Mucosa of descending colon (tissue), 3 donors: ENCODE measurements around the gene UBD. TPM values are rescaled to one million over a fixed set of nuclear protein-coding genes. Genes with fewer than 3 reads are reported as not detected.

Experiments used
- ATAC-seq: fragments of 200-7000 bp; cut with Tn5 transposase; one replicate; pipeline ENCODE4 v1.9.1; 2020; ENCODE audit warnings: mild to moderate bottlenecking, moderate library complexity
- DNase-seq, 3 donors: peaks; one replicate each; pipeline ENCODE4 v3.0.0-alpha.2; 2020
- H3K36me3 ChIP-seq: fragments of 200-600 bp; one replicate; pipeline ENCODE4 v1.8.0; 2021; ENCODE audit warnings: low read depth, mild to moderate bottlenecking
- H3K4me1 ChIP-seq: fragments of 200-600 bp; one replicate; pipeline ENCODE4 v1.8.0; 2021; ENCODE audit warnings: low read depth, mild to moderate bottlenecking
- H3K4me3 ChIP-seq: fragments of 200-600 bp; one replicate; pipeline ENCODE4 v1.8.0; 2021; ENCODE audit warnings: mild to moderate bottlenecking
- H3K9me3 ChIP-seq: fragments of 200-600 bp; one replicate; pipeline ENCODE4 v1.8.0; 2021; ENCODE audit warnings: mild to moderate bottlenecking
- intact Hi-C, 2 donors: fragments of 100-400 bp; cut with DNase I in 1 of 2; cut with micrococcal nuclease in 1 of 2; formaldehyde crosslinking; loops; one replicate each; pipeline versions ENCODE4 v1.11.0 to v1.11.1; 2022; cut with DNase I, micrococcal nuclease
- total RNA-seq, 3 donors: library from RNA; stranded (reverse); fragmentation: NEBNext Ultra II Directional in 2 of 3; extraction: Animal tissue kit (Norgen Biotek cat#: 25700) in 2 of 3; gene quantifications; one replicate each; pipeline versions ENCODE4 v1.2.1 to v1.2.4, GENCODE V29; 2021 to 2023
- TF ChIP-seq, protein P1 (sequence below): fragments of 200-600 bp; IDR thresholded peaks from one replicate; pipeline ENCODE4 v1.8.0; 2022; ENCODE audit warnings: antibody characterized with exemption, mild to moderate bottlenecking
- donor health status: DM: no; HTN: no; CAD: no; lungs with moderate emphysema.
- donor health status: DM: no; HTN: no; CAD: no.
- donor health status: DM: no; HTN: yes; CAD: no.

Gene UBD
- total RNA-seq, 3 donors from 2014 or later, result 4.2 to 11.7 TPM; not detected in 1

DNA sequence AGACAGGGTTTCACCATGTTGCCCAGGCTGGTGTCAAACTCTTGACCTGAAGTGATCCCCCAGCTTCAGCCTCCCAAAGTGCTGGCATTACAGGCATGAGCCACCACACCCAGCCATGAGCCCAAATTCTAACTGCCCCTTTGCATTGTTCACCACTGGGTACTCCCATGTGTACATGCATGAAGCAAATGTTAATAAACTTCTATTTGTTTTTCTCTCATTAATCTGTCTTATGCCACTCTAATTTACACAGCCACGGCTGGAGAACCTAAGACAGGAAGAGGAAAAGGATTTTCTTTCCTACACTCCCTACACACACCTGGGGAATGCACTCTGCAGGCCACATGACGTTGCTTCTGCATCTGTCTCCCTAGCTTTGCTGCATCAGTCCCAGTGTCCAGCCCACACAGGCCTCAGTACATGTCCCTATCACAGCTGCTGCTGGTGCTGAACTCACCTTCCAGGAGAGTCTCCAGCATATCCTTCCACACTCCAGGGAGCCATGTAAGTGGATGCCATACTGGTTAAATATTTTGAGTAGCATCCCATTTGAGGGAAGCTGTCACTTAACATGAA is 38.7 kb upstream of the UBD start:
- TF ChIP-seq, protein P1, sequence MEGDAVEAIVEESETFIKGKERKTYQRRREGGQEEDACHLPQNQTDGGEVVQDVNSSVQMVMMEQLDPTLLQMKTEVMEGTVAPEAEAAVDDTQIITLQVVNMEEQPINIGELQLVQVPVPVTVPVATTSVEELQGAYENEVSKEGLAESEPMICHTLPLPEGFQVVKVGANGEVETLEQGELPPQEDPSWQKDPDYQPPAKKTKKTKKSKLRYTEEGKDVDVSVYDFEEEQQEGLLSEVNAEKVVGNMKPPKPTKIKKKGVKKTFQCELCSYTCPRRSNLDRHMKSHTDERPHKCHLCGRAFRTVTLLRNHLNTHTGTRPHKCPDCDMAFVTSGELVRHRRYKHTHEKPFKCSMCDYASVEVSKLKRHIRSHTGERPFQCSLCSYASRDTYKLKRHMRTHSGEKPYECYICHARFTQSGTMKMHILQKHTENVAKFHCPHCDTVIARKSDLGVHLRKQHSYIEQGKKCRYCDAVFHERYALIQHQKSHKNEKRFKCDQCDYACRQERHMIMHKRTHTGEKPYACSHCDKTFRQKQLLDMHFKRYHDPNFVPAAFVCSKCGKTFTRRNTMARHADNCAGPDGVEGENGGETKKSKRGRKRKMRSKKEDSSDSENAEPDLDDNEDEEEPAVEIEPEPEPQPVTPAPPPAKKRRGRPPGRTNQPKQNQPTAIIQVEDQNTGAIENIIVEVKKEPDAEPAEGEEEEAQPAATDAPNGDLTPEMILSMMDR, result no peak
- Histone ChIP-seq H3K9me3 (no peaks in the 10 kb centered on the region), H3K4me1 (no peaks in the 10 kb centered on the region), H3K36me3 (no peaks in the 10 kb centered on the region), H3K4me3 (no peak overlapping the region)
- intact Hi-C loops, result no loop called here
- DNase-seq (no peak), ATAC-seq (no peak)

DNA sequence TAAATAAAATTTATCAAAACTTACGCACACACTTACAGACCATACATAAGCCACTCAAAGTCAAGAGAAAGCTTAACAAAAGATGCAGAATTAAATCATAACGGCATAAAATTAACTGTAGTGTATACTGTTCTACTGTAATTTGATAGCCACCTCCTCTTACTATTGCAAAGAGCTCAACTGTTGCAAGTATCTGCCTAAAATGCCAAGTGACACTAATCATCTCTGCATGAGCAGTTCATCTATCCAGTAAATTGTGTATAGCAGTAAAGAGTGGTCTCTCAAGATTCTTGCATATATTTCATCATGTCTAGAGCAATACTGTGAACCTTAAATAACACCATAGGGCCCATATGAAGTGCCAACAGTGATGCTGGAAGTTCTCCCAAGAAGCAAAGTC is 37.7 kb upstream of the UBD start:
- Histone ChIP-seq H3K9me3 (no peaks in the 10 kb centered on the region), H3K4me3 (no peak overlapping the region), H3K4me1 (no peaks in the 10 kb centered on the region), H3K36me3 (no peaks in the 10 kb centered on the region)
- DNase-seq, result no peak
- intact Hi-C loops, result no loop called here
- TF ChIP-seq, protein P1, result no peak
- ATAC-seq, result no peak

DNA sequence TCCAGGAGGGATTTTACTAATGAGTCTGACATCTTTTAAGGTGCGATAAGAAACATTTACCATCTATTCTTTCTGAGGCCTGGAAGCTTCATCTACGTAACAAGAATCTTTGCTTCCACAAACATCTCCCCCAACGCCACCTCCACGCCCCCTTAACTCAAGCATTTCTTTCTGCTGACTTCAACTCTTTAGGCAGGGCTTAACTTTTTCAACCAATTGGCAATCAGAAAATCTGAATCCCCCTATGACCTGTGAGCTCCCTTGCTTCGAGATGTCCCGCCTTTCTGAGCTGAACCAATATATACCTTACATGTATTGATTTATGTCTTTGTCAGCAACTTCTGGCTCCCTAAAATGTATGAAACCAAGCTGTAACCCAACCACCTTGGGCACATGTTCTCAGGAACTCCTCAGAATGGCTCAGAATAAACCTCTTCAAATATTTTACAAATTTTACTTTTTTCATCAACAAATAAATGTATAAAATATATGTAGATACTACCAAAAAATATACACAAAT is 36.9 kb upstream of the UBD start:
- no peaks in the 10 kb centered on the region for H3K36me3 ChIP-seq
- DNase-seq (no peak), ATAC-seq (no peak)
- H3K4me1 ChIP-seq, result no peaks in the 10 kb centered on the region
- no peak overlapping the region for H3K4me3 ChIP-seq
- no peaks in the 10 kb centered on the region for H3K9me3 ChIP-seq
- TF ChIP-seq, protein P1, result no peak
- intact Hi-C loops, result no loop called here

DNA sequence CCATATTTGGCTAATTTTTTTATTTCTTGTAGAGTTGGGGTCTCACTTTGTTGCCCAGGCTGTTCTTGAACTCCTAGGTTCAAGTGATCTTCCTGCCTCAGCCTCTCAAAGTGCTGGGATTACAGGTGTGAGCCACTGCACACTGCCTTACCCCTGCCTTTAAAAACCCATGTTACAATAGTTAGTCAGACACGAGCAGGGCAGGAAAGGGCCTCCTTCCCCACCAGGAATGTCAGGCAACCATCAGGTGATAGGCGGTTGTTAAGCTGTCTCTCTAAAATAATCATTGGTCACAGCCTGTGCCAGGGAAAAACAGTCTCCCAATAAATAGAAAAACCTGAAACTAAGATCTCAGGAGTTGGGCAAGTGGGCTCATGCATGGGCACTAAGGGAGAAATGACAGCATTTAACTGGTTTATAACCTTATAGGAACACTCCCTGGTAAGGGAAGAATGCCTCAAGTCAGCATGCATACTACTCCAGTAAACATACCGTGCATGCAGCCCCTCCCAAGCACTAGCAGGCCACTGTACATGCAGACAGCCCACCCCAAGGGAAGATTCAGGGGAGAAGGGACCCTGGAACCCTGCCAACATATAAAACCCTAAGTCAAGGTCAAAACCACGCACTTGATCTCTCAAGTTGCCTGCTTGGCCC is 33.8 kb upstream of the UBD start:
- TF ChIP-seq, protein P1, result no peak
- H3K36me3 ChIP-seq, result no peaks in the 10 kb centered on the region
- ATAC-seq, result no peak
- H3K9me3 ChIP-seq, result no peaks in the 10 kb centered on the region
- H3K4me1 ChIP-seq, result no peaks in the 10 kb centered on the region
- intact Hi-C loops, result no loop called here
- H3K4me3 ChIP-seq, result no peak overlapping the region
- peak in 1 of 3 donors; percentile 3 for DNase-seq

DNA sequence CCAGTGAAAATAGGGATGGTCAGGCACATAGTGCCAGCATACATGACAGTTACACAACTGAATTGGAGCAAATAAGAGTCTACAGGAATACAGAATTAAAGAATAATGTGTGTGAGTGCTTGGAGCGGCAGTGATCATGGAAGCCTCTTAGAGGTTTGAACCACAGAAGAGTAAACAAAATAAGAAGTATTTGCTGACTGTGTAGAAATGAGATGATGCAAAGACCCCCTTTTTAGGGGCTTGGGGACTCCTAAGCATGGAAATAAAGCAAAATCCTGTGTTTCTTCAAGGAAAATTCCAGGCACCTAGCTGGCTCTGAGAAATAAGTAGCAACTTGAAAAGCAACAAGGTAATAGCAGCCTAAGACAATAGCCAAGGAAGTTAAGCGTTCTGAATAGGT is 32.1 kb upstream of the UBD start:
- intact Hi-C loops, result no loop called here
- H3K4me3 ChIP-seq, result no peak overlapping the region
- H3K9me3 ChIP-seq, result no peaks in the 10 kb centered on the region
- TF ChIP-seq, protein P1, result no peak
- ATAC-seq (no peak), DNase-seq (no peak)
- no peaks in the 10 kb centered on the region for H3K4me1 ChIP-seq
- H3K36me3 ChIP-seq, result no peaks in the 10 kb centered on the region
